Mesothelial cell of epicardium (in vitro differentiated cells): ENCODE data around the gene ZDHHC20. TPM values are rescaled to one million over a fixed set of nuclear protein-coding genes. Genes with fewer than 3 reads are reported as not detected.
"Not testable (repeated sequence)": the region's sequence is repeated elsewhere in the genome, so short reads cannot be mapped to it uniquely, and the experiment has no call there.

Source experiments
- DNase-seq, 2 experiments: peaks; one replicate each; pipeline ENCODE4 v3.0.0; 2021; ENCODE audit warnings: low spot score in 2 of 2; ENCODE audit not compliant: unreplicated experiment in 2 of 2
- H3K27ac Mint-ChIP-seq: 2 replicates; pipeline ENCODE4 v1.8.0; 2021; ENCODE audit warnings: mixed read lengths
- H3K27me3 Mint-ChIP-seq: 2 replicates; pipeline ENCODE4 v1.8.0; 2021; ENCODE audit warnings: low read depth, mixed read lengths
- H3K36me3 Mint-ChIP-seq: 2 replicates; pipeline ENCODE4 v1.8.0; 2021; ENCODE audit warnings: mixed read lengths
- H3K4me1 Mint-ChIP-seq: 2 replicates; pipeline ENCODE4 v1.8.0; 2021; ENCODE audit warnings: mixed read lengths
- H3K4me3 Mint-ChIP-seq: 2 replicates; pipeline ENCODE4 v1.8.0; 2021; ENCODE audit warnings: mild to moderate bottlenecking, moderate library complexity, mixed read lengths
- H3K9me3 Mint-ChIP-seq: 2 replicates; pipeline ENCODE4 v1.8.0; 2021; ENCODE audit warnings: mixed read lengths
- CTCF ChIP-seq: fragments of 200-600 bp; sonication (generic); IDR thresholded peaks from one replicate; pipeline ENCODE4 v1.5.0; 2021; ENCODE audit warnings: antibody characterized with exemption; ENCODE audit not compliant: unreplicated experiment
- total RNA-seq: library from RNA; stranded (reverse); gene quantifications from 3 replicates; pipeline ENCODE4 v1.2.1, GENCODE V29; 2021

ZDHHC20 gene
- total RNA-seq, 1 donor from 2014 or later: 66.8 TPM

GRCh38 chr13:21426238-21426637 is 32.9 kb downstream of the ZDHHC20 start:
- no peak overlapping the region for H3K27ac Mint-ChIP-seq
- no peak for TF ChIP-seq CTCF
- DNase-seq: no peak
- H3K27me3 Mint-ChIP-seq: no peaks in the 10 kb centered on the region
- peaks cover 6% of the 10 kb centered on the region for H3K4me1 Mint-ChIP-seq
- peaks cover 32% of the 10 kb centered on the region for H3K9me3 Mint-ChIP-seq
- H3K36me3 Mint-ChIP-seq: peaks cover 29% of the 10 kb centered on the region
- no peak overlapping the region for H3K4me3 Mint-ChIP-seq

- no peak overlapping the region for H3K27ac Mint-ChIP-seq
- DNase-seq: no peak
- no peaks in the 10 kb centered on the region for H3K9me3 Mint-ChIP-seq
- H3K4me3 Mint-ChIP-seq: no peak overlapping the region
- H3K36me3 Mint-ChIP-seq: peaks cover 5% of the 10 kb centered on the region
- peaks cover 1% of the 10 kb centered on the region for H3K4me1 Mint-ChIP-seq
- H3K27me3 Mint-ChIP-seq: no peaks in the 10 kb centered on the region
- TF ChIP-seq CTCF: no peak
Measured at GRCh38 chr13:21420706-21421105, 38.4 kb downstream of the ZDHHC20 start.

- Mint-ChIP-seq H3K9me3 (peaks cover 18% of the 10 kb centered on the region), H3K27me3 (no peaks in the 10 kb centered on the region), H3K4me3 (no peak overlapping the region), H3K4me1 (no peaks in the 10 kb centered on the region), H3K36me3 (peaks cover 59% of the 10 kb centered on the region), H3K27ac (no peak overlapping the region)
- DNase-seq: no peak
- no peak for TF ChIP-seq CTCF
Measured at GRCh38 chr13:21413013-21413412, 46.1 kb downstream of the ZDHHC20 start.

- not testable (repeated sequence) for H3K27ac Mint-ChIP-seq
- peaks cover 23% of the 10 kb centered on the region for H3K9me3 Mint-ChIP-seq
Measured at GRCh38 chr13:21410453-21410852, 48.6 kb downstream of the ZDHHC20 start.

GRCh38 chr13:21405309-21405708 is 53.8 kb downstream of the ZDHHC20 start:
- no peak for DNase-seq
- H3K27me3 Mint-ChIP-seq: no peaks in the 10 kb centered on the region
- H3K27ac Mint-ChIP-seq: no peak overlapping the region
- peaks cover 23% of the 10 kb centered on the region for H3K9me3 Mint-ChIP-seq
- H3K4me3 Mint-ChIP-seq: no peak overlapping the region
- TF ChIP-seq CTCF: no peak
- no peaks in the 10 kb centered on the region for H3K4me1 Mint-ChIP-seq
- H3K36me3 Mint-ChIP-seq: peaks cover 44% of the 10 kb centered on the region

More at GRCh38 chr13:21410453-21410852, 48.6 kb downstream of the ZDHHC20 start:
- not testable (repeated sequence) for H3K27me3 Mint-ChIP-seq, H3K4me3 Mint-ChIP-seq, H3K4me1 Mint-ChIP-seq, DNase-seq
- peaks cover 60% of the 10 kb centered on the region for H3K36me3 Mint-ChIP-seq

- Mint-ChIP-seq H3K27me3 (no peaks in the 10 kb centered on the region), H3K27ac (no peak overlapping the region), H3K4me1 (no peaks in the 10 kb centered on the region), H3K9me3 (peaks cover 4% of the 10 kb centered on the region), H3K4me3 (no peak overlapping the region), H3K36me3 (peaks cover 24% of the 10 kb centered on the region)
- TF ChIP-seq CTCF: no peak
- no peak for DNase-seq
Measured at GRCh38 chr13:21402586-21403307, 56.4 kb downstream of the ZDHHC20 start.
